GM12878 (cell line): ENCODE results near the gene GOLGA6L7.
"Not testable (repeated sequence)": the region's sequence is repeated elsewhere in the genome, so short reads cannot be mapped to it uniquely, and the experiment has no call there.

Source experiments
- CTCF ChIP-seq, 3 experiments: IDR thresholded peaks in 2 of 3; conservative IDR thresholded peaks in 1 of 3; 2 replicates each; pipeline ENCODE4 v1.5.1; 2011; ENCODE audit warnings: low read depth in 3 of 3, low read length in 3 of 3, mild to moderate bottlenecking in 3 of 3, control low read depth in 2 of 3, moderate library complexity in 2 of 3, inconsistent platforms in 1 of 3, mixed read lengths in 1 of 3; ENCODE audit not compliant: control insufficient read depth in 2 of 3, insufficient read depth in 1 of 3; ENCODE audit errors: extremely low read depth in 1 of 3
- EZH2 ChIP-seq: IDR thresholded peaks from 2 replicates; pipeline ENCODE4 v1.6.1; 2012; ENCODE audit warnings: low read depth, mild to moderate bottlenecking, control low read depth, inconsistent platforms, low read length, borderline replicate concordance; ENCODE audit not compliant: control insufficient read depth
- NRF1 ChIP-seq: conservative IDR thresholded peaks from 2 replicates; pipeline ENCODE4 v1.6.1; 2011; ENCODE audit warnings: mild to moderate bottlenecking, low read depth, low read length, improper control_type of control experiment
- POLR2AphosphoS2 ChIP-seq: IDR thresholded peaks from 2 replicates; pipeline ENCODE4 v1.6.1; 2011; ENCODE audit warnings: low read depth, mild to moderate bottlenecking, low read length, improper control_type of control experiment, moderate library complexity
- YY1 ChIP-seq: IDR thresholded peaks from 2 replicates; pipeline ENCODE4 v1.6.1; 2011; ENCODE audit warnings: low read depth, mild to moderate bottlenecking, low read length
- ZNF217 ChIP-seq: fragments of 450-650 bp; IDR thresholded peaks from 2 replicates; pipeline ENCODE4 v1.6.1; 2017; ENCODE audit warnings: antibody characterized with exemption, mild to moderate bottlenecking

DNA sequence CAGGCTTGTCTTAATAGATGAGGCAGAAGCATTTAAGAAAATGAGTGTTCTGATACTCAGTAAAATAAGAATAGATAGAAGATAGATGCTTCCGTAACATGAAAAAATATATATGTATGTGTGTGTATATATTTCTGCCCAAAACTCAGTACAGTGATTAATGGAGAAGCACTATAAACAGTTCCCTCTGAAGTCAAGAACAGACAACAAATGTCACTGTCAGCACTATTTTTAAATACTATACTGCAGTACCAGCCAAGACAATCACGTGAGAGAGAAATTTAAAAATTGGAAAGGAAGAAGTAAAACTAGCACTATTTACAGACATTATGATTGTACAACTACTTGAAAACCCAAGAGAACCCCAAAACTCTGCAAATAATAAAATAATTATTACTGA, 27.0 kb downstream of the GOLGA6L7 start:
- not testable (repeated sequence) for TF ChIP-seq YY1; POLR2AphosphoS2; EZH2; NRF1; ZNF217; CTCF (IDR thresholded peaks at IDR 0.05 in 2 of 3, conservative IDR thresholded peaks at IDR 0.05 in 1 of 3; ENCODE audit: control insufficient read depth in 2 of 3, extremely low read depth in 1 of 3, insufficient read depth in 1 of 3, low read depth in 3 of 3, low read length in 3 of 3)
